Stimulated activated CD8-positive, alpha-beta memory T cell treated with anti-CD3 and anti-CD28 coated beads, Interleukin-7, amount 100 ng/mL, for 1 hour (primary cell): ENCODE measurements around the gene MDH1.
"Not testable (repeated sequence)": the region's sequence is repeated elsewhere in the genome, so short reads cannot be mapped to it uniquely, and the experiment has no call there.

ENCODE experiments used
- DNase-seq, 2 donors: peaks; one replicate each; pipeline ENCODE4 v3.0.0-alpha.2; 2020; ENCODE audit warnings: low read depth in 2 of 2

The MDH1 gene

GRCh38 chr2:63589148-63589958, 590 bp downstream of the MDH1 start:
- no peak for DNase-seq

GRCh38 chr2:63590626-63591408, 2.1 kb downstream of the MDH1 start:
- no peak for DNase-seq

- DNase-seq = no peak
These were observed 2.9 kb downstream of the MDH1 start for GRCh38 chr2:63591566-63592175.

- no peak for DNase-seq
These were observed 5.9 kb downstream of the MDH1 start for GRCh38 chr2:63594660-63595059.

GRCh38 chr2:63596401-63596883, 7.7 kb downstream of the MDH1 start:
- DNase-seq = no peak

- DNase-seq = no peak
These were observed 10.2 kb downstream of the MDH1 start for GRCh38 chr2:63598981-63599380.

- DNase-seq = no peak
These were observed 12.2 kb downstream of the MDH1 start for GRCh38 chr2:63600881-63601460.

GRCh38 chr2:63604666-63605065, 15.9 kb downstream of the MDH1 start:
- no peak for DNase-seq

- DNase-seq = not testable (repeated sequence)
These were observed 20.1 kb downstream of the MDH1 start for GRCh38 chr2:63608865-63609264.

- no peak for DNase-seq
These were observed 21.8 kb downstream of the MDH1 start for GRCh38 chr2:63610525-63610924.

- no peak for DNase-seq
These were observed 24.7 kb downstream of the MDH1 start for GRCh38 chr2:63613391-63613901.

- DNase-seq = no peak
These were observed 25.7 kb downstream of the MDH1 start for GRCh38 chr2:63614448-63614968.

GRCh38 chr2:63614983-63615945, 26.5 kb downstream of the MDH1 start:
- no peak for DNase-seq

- DNase-seq = no peak
These were observed 28.6 kb downstream of the MDH1 start for GRCh38 chr2:63617366-63617765.

- no peak for DNase-seq
These were observed 30.6 kb downstream of the MDH1 start for GRCh38 chr2:63619328-63619727.

- no peak for DNase-seq
These were observed 34.0 kb downstream of the MDH1 start for GRCh38 chr2:63622751-63623150.

- DNase-seq = not testable (repeated sequence)
These were observed 35.0 kb downstream of the MDH1 start for GRCh38 chr2:63623763-63624162.

GRCh38 chr2:63627866-63628265, 39.1 kb downstream of the MDH1 start:
- no peak for DNase-seq

GRCh38 chr2:63628403-63628942, 39.7 kb downstream of the MDH1 start:
- no peak for DNase-seq

- no peak for DNase-seq
These were observed 42.7 kb downstream of the MDH1 start for GRCh38 chr2:63631501-63631900.
